Gastroesophageal sphincter (tissue), 3 donors: ENCODE data around the gene PCSK5.

ENCODE experiments used
- CTCF ChIP-seq, 4 experiments: fragments of 200-600 bp in 2 of 4; fragments of 450-650 bp in 2 of 4; sonication (generic) in 1 of 4; IDR thresholded peaks; one replicate each; pipeline ENCODE4 v1.5.1; 2017 to 2019; ENCODE audit warnings: antibody characterized with exemption in 4 of 4, mild to moderate bottlenecking in 2 of 4, moderate library complexity in 2 of 4
- POLR2A ChIP-seq, 2 donors: fragments of 450-650 bp; IDR thresholded peaks; one replicate each; pipeline ENCODE4 v1.6.1; 2017; ENCODE audit warnings: antibody characterized with exemption in 2 of 2, mild to moderate bottlenecking in 2 of 2, moderate library complexity in 1 of 2

DNA sequence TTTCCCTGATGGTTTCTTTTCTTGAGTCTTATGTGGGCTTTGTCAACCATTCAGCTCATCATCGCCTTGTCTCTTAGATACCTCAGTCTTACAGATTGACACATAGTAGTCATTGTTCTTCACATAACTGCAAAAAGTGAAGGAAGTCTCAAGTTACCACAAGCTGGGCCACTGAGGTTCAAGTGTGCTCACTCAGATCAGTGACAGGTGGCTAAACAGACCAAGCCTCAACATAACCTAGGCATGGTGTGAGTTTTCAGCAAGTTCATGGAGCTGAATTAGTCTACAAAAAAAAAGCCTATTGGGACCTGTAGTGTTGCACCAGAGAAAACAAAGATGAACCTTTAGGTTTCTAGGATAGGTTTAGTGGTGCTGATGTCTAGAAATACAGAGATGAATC lies 445.6 kb downstream of the PCSK5 start:
- TF ChIP-seq CTCF (IDR thresholded peaks at IDR 0.05) (no peak), POLR2A (IDR thresholded peaks at IDR 0.05) (no peak)
